Common myeloid progenitor, CD34-positive (primary cell): ENCODE data around the gene NOC3L. TPM values are rescaled to one million over a fixed set of nuclear protein-coding genes. Genes with fewer than 3 reads are reported as not detected.
A peak's percentile ranks its signal among the peaks of the same experiment; 100 is the strongest.

Experiments
- CTCF ChIA-PET: fragments of 350-600 bp; sonication (Branson Sonifier 250); formaldehyde crosslinking; loops from one replicate; lab custom pipeline; 2021; ENCODE audit warnings: antibody characterized with exemption; lab: Charles Lee
- POLR2A ChIA-PET: fragments of 350-600 bp; sonication (Branson Sonifier 250); formaldehyde crosslinking; loops from one replicate; lab custom pipeline; 2021; ENCODE audit warnings: antibody characterized with exemption; lab: Charles Lee
- DNase-seq, 3 donors: peaks; one replicate each; pipeline versions ENCODE4 v3.0.0 to v3.0.0-alpha.2; 2013
- H3K27ac ChIP-seq, 2 experiments: 1 replicate in 1 of 2; 2 replicates in 1 of 2; pipeline ENCODE4 v1.7.0; 2013; ENCODE audit warnings: inconsistent platforms in 2 of 2, low read length in 2 of 2, mild to moderate bottlenecking in 2 of 2, low read depth in 1 of 2, moderate library complexity in 1 of 2; ENCODE audit not compliant: severe bottlenecking in 2 of 2, insufficient read depth in 1 of 2, poor library complexity in 1 of 2
- H3K27me3 ChIP-seq, 5 experiments: replicated peaks in 2 of 5; 1 replicate in 3 of 5; 2 replicates in 2 of 5; pipeline versions ENCODE4 v1.6.1 to v1.7.0; 2013; ENCODE audit warnings: low read length in 4 of 5, mild to moderate bottlenecking in 2 of 5, moderate library complexity in 2 of 5, inconsistent platforms in 1 of 5; ENCODE audit not compliant: insufficient read depth in 5 of 5, control insufficient read depth in 4 of 5
- H3K36me3 ChIP-seq, 4 experiments: 1 replicate in 2 of 4; 2 replicates in 2 of 4; pipeline versions ENCODE4 v1.6.1 to v1.7.0; 2013; ENCODE audit warnings: low read length in 3 of 4, control low read depth in 1 of 4, mild to moderate bottlenecking in 1 of 4; ENCODE audit not compliant: control insufficient read depth in 4 of 4, insufficient read depth in 4 of 4
- H3K4me1 ChIP-seq, 4 experiments: 1 replicate in 3 of 4; 2 replicates in 1 of 4; pipeline versions ENCODE4 v1.6.1 to v1.7.1; 2013; ENCODE audit warnings: low read length in 3 of 4, mild to moderate bottlenecking in 3 of 4, control low read depth in 1 of 4, inconsistent platforms in 1 of 4, moderate library complexity in 1 of 4; ENCODE audit not compliant: control insufficient read depth in 4 of 4, insufficient read depth in 4 of 4; ENCODE audit errors: control extremely low read depth in 1 of 4
- H3K4me3 ChIP-seq, 7 experiments: 1 replicate in 4 of 7; 2 replicates in 3 of 7; pipeline versions ENCODE4 v1.5.1 to v1.7.0; 2013; ENCODE audit warnings: mild to moderate bottlenecking in 7 of 7, low read length in 6 of 7, moderate library complexity in 6 of 7, inconsistent platforms in 2 of 7, low read depth in 2 of 7, control low read depth in 1 of 7; ENCODE audit not compliant: insufficient read depth in 4 of 7, control insufficient read depth in 1 of 7; ENCODE audit errors: extremely low read depth in 1 of 7
- H3K9me3 ChIP-seq, 5 experiments: 1 replicate in 4 of 5; 2 replicates in 1 of 5; pipeline versions ENCODE4 v1.6.1 to v1.7.1; 2013; ENCODE audit warnings: low read length in 4 of 5, mild to moderate bottlenecking in 2 of 5, inconsistent platforms in 1 of 5, low read depth in 1 of 5, moderate library complexity in 1 of 5; ENCODE audit not compliant: control insufficient read depth in 4 of 5, insufficient read depth in 2 of 5; ENCODE audit errors: control extremely low read depth in 1 of 5
- WGBS: methylation state at CpG from one replicate; pipeline ENCODE4 v1.1.5; 2013; ENCODE audit not compliant: insufficient coverage; 5-methylcytosine and 5-hydroxymethylcytosine counted together
- polyA plus RNA-seq: library from polyadenylated mRNA; unstranded; fragments of 120-200 nt; gene quantifications from one replicate; pipeline ENCODE4 v1.2.1, GENCODE V29; 2013

Gene NOC3L
- 17.1 TPM for polyA plus RNA-seq

- DNase-seq: peak; percentile 94 to 96 (median 95)
- peaks cover 0 to 11% (median 4%) of the 10 kb centered on the region in 5 experiments for H3K27me3 ChIP-seq
- peak within 1 kb of the TSS; percentile 74 to 89 (median 85) for H3K4me3 ChIP-seq
- peaks cover 9 to 17% (median 11%) of the 10 kb centered on the region in 4 experiments for H3K4me1 ChIP-seq
- peaks cover 3 to 19% (median 14%) of the 10 kb centered on the region in 4 experiments for H3K36me3 ChIP-seq
- CTCF ChIA-PET: interaction anchor here (0.6 to 2.0 kb wide), 7 partner anchors 12 to 446 kb away, joined by 3 to 9 read pairs (median 4); no protein-coding TSS in a partner anchor
- 0% methylated on average over 52 of the region's 55 CpGs for WGBS
- POLR2A ChIA-PET: no interaction called here
- peak within 1 kb of the TSS; percentile 58 to 85 for H3K27ac ChIP-seq
- no peaks in the 10 kb centered on the region for H3K9me3 ChIP-seq
These were observed at the start of gene NOC3L for GRCh38 chr10:94362360-94363250. TSS of gene NOC3L (minus strand) at chr10:94362939. CDS start at chr10:94362838, 101 bp downstream.

DNA sequence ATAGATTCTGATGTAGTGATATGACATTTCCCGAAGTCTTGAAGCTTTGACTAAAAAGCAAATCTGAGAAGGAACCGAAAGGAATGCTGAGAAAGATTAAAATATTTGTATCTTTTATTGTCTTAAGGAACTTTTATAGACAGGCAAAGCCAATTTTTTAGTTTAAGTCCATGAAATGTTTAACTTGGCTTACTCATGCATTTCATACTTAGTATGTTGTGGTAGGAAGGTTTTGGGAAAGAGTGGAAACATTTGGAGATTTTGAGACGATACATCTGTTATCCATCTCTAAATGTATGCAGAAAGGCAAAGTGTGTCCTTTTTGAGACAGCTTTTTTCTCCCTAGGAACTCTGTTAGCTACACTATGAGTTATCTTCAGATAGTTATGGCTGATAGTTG, 49.7 kb upstream of the NOC3L start:
- Histone ChIP-seq H3K27me3 (no peaks in the 10 kb centered on the region), H3K36me3 (no peaks in the 10 kb centered on the region), H3K4me3 (no peak overlapping the region), H3K4me1 (peaks cover 0 to 5% (median 0%) of the 10 kb centered on the region in 4 experiments), H3K9me3 (no peaks in the 10 kb centered on the region), H3K27ac (no peak overlapping the region)
- ChIA-PET POLR2A (interaction anchor here (0.7 kb wide), 1 partner anchor 179 kb away, joined by 3 read pairs; no protein-coding TSS in a partner anchor), CTCF (interaction anchor here (0.7 to 1.2 kb wide), 2 partner anchors 10 to 116 kb away, joined by 3 read pairs; no protein-coding TSS in a partner anchor)
- WGBS: 100% methylated on average over 1 of the region's 3 CpGs
- DNase-seq: no peak

DNA sequence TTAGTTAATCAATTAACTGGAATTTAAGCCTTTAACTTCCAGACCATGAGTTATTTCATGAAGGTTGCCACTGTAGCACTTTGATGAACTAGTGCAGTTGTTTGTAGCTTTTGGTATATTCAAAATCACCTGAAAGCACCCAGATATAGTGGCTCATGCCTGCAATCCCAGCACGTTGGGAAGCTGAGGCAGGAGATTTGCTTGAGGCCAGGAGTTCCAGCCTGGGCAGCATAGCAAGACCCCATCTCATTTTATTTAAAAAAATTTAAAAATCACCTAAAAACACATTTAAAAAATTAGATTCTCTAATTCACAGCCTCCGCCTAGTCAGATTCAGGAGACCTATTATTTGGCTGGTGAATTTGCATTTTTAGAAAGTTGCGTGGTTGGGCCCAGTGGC, 48.6 kb upstream of the NOC3L start:
- Histone ChIP-seq H3K4me3 (no peak overlapping the region), H3K36me3 (no peaks in the 10 kb centered on the region), H3K27ac (no peak overlapping the region), H3K4me1 (peaks cover 0 to 5% (median 0%) of the 10 kb centered on the region in 4 experiments), H3K27me3 (no peaks in the 10 kb centered on the region), H3K9me3 (no peaks in the 10 kb centered on the region)
- ChIA-PET CTCF (interaction anchor here (1.2 kb wide), 2 partner anchors 33 to 114 kb away, joined by 3 read pairs; no protein-coding TSS in a partner anchor), POLR2A (no interaction called here)
- WGBS: 100% methylated on average over 1 of the region's 3 CpGs
- no peak for DNase-seq

DNA sequence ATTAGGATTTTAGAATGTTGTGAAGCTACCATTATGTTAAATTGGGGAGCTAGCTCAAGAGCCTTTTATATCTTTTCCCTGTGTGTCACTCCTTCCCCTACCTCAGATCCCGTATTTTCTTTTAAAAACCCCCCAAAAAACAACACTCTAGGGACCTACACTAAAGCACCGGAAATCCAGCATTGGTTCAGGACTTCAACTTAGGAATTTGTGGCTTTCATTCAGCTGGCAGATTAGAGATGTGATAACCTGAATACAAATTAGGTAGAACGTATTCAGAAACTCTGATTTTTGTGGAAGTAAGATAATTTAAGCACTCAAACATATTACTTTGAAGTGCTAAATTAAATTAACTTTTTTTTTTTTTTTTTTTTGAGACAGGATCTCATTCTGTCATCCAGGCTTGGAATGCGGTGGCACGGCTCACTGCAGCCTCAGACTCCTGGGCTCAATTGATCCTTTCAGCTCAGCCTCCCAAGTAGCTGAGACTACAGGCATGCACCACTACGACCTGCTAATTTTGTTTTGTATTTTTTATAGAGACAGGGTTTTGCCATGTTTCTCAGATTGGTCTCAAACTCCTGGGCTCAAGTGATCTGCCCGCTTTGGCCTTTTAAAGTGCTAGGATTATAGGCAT, 46.4 kb upstream of the NOC3L start:
- DNase-seq: no peak
- no peaks in the 10 kb centered on the region for H3K36me3 ChIP-seq
- peaks cover 0 to 5% (median 2%) of the 10 kb centered on the region in 4 experiments for H3K4me1 ChIP-seq
- no peak overlapping the region for H3K4me3 ChIP-seq
- H3K27me3 ChIP-seq: peaks cover 0 to 2% (median 0%) of the 10 kb centered on the region in 5 experiments
- no peaks in the 10 kb centered on the region for H3K9me3 ChIP-seq
- ChIA-PET POLR2A (no interaction called here), CTCF (no interaction called here)
- WGBS: no CpG with 5 or more reads among the region's 7 CpGs
- no peak overlapping the region for H3K27ac ChIP-seq

DNA sequence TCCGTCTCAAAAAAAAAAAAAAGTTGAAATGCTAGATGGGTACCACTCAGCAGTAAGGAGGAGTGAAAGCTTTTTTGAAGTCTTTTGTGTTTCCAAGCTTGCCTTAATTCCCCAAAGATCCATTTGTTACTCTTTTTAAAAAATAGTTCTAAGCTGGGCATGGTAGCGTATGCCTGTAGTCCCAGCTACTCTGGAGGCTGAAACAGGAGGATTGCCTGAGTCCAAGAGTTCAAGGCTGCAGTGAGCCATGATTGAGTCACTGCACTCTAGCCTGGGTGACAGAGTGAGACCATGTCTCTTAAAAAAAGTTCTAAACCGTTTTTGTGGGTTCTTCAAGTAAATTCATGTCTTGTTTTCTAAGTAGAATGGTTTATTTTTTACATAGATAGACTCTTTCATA, 44.9 kb upstream of the NOC3L start:
- POLR2A ChIA-PET: no interaction called here
- Histone ChIP-seq H3K27ac (no peak overlapping the region), H3K9me3 (no peaks in the 10 kb centered on the region), H3K36me3 (no peaks in the 10 kb centered on the region), H3K4me1 (peaks cover 0 to 13% (median 7%) of the 10 kb centered on the region in 4 experiments), H3K27me3 (peaks cover 0 to 2% (median 0%) of the 10 kb centered on the region in 5 experiments), H3K4me3 (no peak overlapping the region)
- WGBS: 86% methylated on average over 2 of the region's 3 CpGs
- CTCF ChIA-PET: interaction anchor here (0.6 to 0.7 kb wide), 2 partner anchors 26 to 499 kb away, joined by 3 to 5 read pairs; no protein-coding TSS in a partner anchor
- DNase-seq: no peak

GRCh38 chr10:94405406-94405805, 42.7 kb upstream of the NOC3L start:
- DNase-seq: no peak
- H3K4me1 ChIP-seq: peaks cover 0 to 18% (median 13%) of the 10 kb centered on the region in 4 experiments
- no peak overlapping the region for H3K27ac ChIP-seq
- POLR2A ChIA-PET: no interaction called here
- H3K9me3 ChIP-seq: no peaks in the 10 kb centered on the region
- H3K27me3 ChIP-seq: peaks cover 0 to 5% (median 2%) of the 10 kb centered on the region in 5 experiments
- H3K4me3 ChIP-seq: no peak overlapping the region
- no peaks in the 10 kb centered on the region for H3K36me3 ChIP-seq
- CTCF ChIA-PET: no interaction called here
